ENCODE data around the gene PTPRD. TPM values are rescaled to one million over a fixed set of nuclear protein-coding genes. Genes with fewer than 3 reads are reported as not detected.
A peak's percentile ranks its signal among the peaks of the same experiment; 100 is the strongest.

PTPRD gene
- total RNA-seq, 1 experiment from 2014 or later, result 32.5 TPM

DNA sequence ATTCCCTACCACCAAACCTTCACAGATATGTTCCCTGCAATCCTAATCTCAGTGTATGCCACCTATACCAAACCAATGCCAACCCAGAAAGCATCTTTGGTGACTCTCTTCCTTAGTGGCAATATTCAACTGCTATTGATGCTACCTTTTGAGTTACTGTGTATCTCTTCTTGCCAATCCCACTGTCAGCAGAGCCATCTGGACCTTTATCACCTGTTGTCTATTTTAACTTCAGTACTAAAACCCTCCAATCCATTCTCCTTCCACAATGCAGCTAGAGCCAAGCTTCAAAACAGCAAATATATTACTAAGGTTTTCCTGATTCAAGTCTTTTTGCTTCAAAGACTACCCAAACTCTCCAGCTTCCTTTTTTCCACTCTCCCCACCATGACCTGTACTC is 2036.1 kb downstream of the PTPRD start:
- Mint-ChIP-seq H3K27ac (peak overlapping the region in 1 of 3 experiments; percentile 38; a peak in 2 of 7 replicates), H3K4me1 (no peaks in the 10 kb centered on the region), H3K4me3 (no peak overlapping the region), H3K27me3 (ENCODE audit: low read depth) (no peaks in the 10 kb centered on the region), H3K36me3 (ENCODE audit: insufficient read depth in 1 of 3, low read depth in 3 of 3) (no peaks in the 10 kb centered on the region), H3K9me3 (0 out of 5 replicates have a peak, but pooled peaks cover 0 to 2% of the 10 kb centered on the region in 2 experiments)
- no peak overlapping the region for H4K91ac ChIP-seq (ENCODE audit: insufficient read length, low read depth, low read length)
- H3K23ac ChIP-seq (ENCODE audit: insufficient read length, low read depth, low read length), result no peak overlapping the region
- no peak overlapping the region for H2AFZ ChIP-seq (ENCODE audit: low read length)
- H4K5ac ChIP-seq (ENCODE audit: insufficient read length, low read depth, low read length), result no peak overlapping the region
- no peak overlapping the region for H3K18ac ChIP-seq (ENCODE audit: insufficient read length, low read depth, low read length)
- H3K27me3 ChIP-seq (ENCODE audit: insufficient read depth, low read length), result no peaks in the 10 kb centered on the region
- no peaks in the 10 kb centered on the region for H4K20me1 ChIP-seq (ENCODE audit: control insufficient read depth, insufficient read depth, insufficient read length)
- H2BK15ac ChIP-seq (ENCODE audit: low read depth, low read length), result no peak overlapping the region
- no peak overlapping the region for H3K9ac ChIP-seq (ENCODE audit: extremely low read depth, insufficient read length, low read length)
- no peak overlapping the region for H3K56ac ChIP-seq (ENCODE audit: insufficient read length, low read depth, low read length)
- no peak overlapping the region for H3K4ac ChIP-seq (ENCODE audit: low read depth, low read length)
- no peaks in the 10 kb centered on the region for H3K9me3 ChIP-seq (ENCODE audit: control insufficient read depth, low read depth, low read length)
- no peak overlapping the region for H3T11ph ChIP-seq (ENCODE audit: low read length)
- H4K8ac ChIP-seq (replicated peaks; ENCODE audit: insufficient read length, low read depth, low read length), result no peak overlapping the region
- H2BK12ac ChIP-seq (ENCODE audit: insufficient read length, low read depth, low read length), result no peak overlapping the region
- no peak overlapping the region for H2BK5ac ChIP-seq (ENCODE audit: insufficient read length, low read length)
- H2BK20ac ChIP-seq (ENCODE audit: low read depth, low read length, poor library complexity, severe bottlenecking), result no peak overlapping the region
- H3K14ac ChIP-seq (ENCODE audit: insufficient read depth, low read length), result no peak overlapping the region
- H2BK120ac ChIP-seq (ENCODE audit: low read depth, low read length, poor library complexity, severe bottlenecking), result no peak overlapping the region
- TF ChIP-seq, protein P1, sequence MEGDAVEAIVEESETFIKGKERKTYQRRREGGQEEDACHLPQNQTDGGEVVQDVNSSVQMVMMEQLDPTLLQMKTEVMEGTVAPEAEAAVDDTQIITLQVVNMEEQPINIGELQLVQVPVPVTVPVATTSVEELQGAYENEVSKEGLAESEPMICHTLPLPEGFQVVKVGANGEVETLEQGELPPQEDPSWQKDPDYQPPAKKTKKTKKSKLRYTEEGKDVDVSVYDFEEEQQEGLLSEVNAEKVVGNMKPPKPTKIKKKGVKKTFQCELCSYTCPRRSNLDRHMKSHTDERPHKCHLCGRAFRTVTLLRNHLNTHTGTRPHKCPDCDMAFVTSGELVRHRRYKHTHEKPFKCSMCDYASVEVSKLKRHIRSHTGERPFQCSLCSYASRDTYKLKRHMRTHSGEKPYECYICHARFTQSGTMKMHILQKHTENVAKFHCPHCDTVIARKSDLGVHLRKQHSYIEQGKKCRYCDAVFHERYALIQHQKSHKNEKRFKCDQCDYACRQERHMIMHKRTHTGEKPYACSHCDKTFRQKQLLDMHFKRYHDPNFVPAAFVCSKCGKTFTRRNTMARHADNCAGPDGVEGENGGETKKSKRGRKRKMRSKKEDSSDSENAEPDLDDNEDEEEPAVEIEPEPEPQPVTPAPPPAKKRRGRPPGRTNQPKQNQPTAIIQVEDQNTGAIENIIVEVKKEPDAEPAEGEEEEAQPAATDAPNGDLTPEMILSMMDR (conservative IDR thresholded peaks at IDR 0.05), result no peak
- H2AK5ac ChIP-seq (ENCODE audit: insufficient read length, low read length), result no peak overlapping the region
- H3K79me1 ChIP-seq (ENCODE audit: insufficient read depth, low read depth, low read length, poor library complexity, severe bottlenecking), result no peaks in the 10 kb centered on the region
- H3K4me2 ChIP-seq (ENCODE audit: insufficient read depth, insufficient read length, low read length), result no peak overlapping the region
- DNase-seq, result no peak
- no peaks in the 10 kb centered on the region for H3K79me2 ChIP-seq (ENCODE audit: insufficient read depth, low read length)
- no peak overlapping the region for H3K27ac ChIP-seq (ENCODE audit: insufficient read length, low read depth, low read length)
- H3K23me2 ChIP-seq (ENCODE audit: insufficient read length, low read depth, low read length, poor library complexity, severe bottlenecking), result no peaks in the 10 kb centered on the region
- no peaks in the 10 kb centered on the region for H3K4me1 ChIP-seq (ENCODE audit: insufficient read depth, low read length)

Data from H9 (cell line).